ENCODE measurements around the gene CSTF3. TPM values are rescaled to one million over a fixed set of nuclear protein-coding genes. Genes with fewer than 3 reads are reported as not detected.
"Not testable (repeated sequence)": the region's sequence is repeated elsewhere in the genome, so short reads cannot be mapped to it uniquely, and the experiment has no call there.

The CSTF3 gene
- total RNA-seq, 1 experiment from 2014 or later = 68.3 TPM

GRCh38 chr11:33125025-33125424, 36.3 kb downstream of the CSTF3 start (continued):
- TF ChIP-seq PRDM15 (CRISPR knock-in tag; IDR thresholded peaks at IDR 0.05) = no peak

- DNase-seq (ENCODE audit: low spot score) (peak; percentile 25), ATAC-seq (peak; percentile 86)
- peak overlapping the region; percentile 35 for H3K4me3 Mint-ChIP-seq
- peak overlapping the region; percentile 92 for H3K27ac Mint-ChIP-seq
- H3K36me3 Mint-ChIP-seq; POLR2A ChIA-PET; H3K27me3 Mint-ChIP-seq (ENCODE audit: low read depth); H3K9me3 Mint-ChIP-seq: not testable (repeated sequence)
- H3K4me1 Mint-ChIP-seq = peaks cover 59% of the 10 kb centered on the region
- CTCF ChIA-PET = interaction anchor here (1.3 kb wide), 1 partner anchor 57 kb away, joined by 5 read pairs; no protein-coding TSS in a partner anchor
Observed at GRCh38 chr11:33122696-33123095, 38.6 kb downstream of the CSTF3 start.

GRCh38 chr11:33116535-33116934, 44.7 kb downstream of the CSTF3 start:
- Mint-ChIP-seq H3K27me3 (ENCODE audit: low read depth) (no peaks in the 10 kb centered on the region), H3K27ac (peak overlapping the region; percentile 38), H3K4me3 (no peak overlapping the region), H3K36me3 (peaks cover 3% of the 10 kb centered on the region; the same call in 1 of the 2 replicates), H3K4me1 (peaks cover 24% of the 10 kb centered on the region), H3K9me3 (no peaks in the 10 kb centered on the region)
- peak; percentile 55 for ATAC-seq
- POLR2A ChIA-PET = no interaction called here
- no peak for DNase-seq (ENCODE audit: low spot score)
- CTCF ChIA-PET = no interaction called here
- no peak for TF ChIP-seq TEAD4 (CRISPR knock-in tag; IDR thresholded peaks at IDR 0.05)
- TF ChIP-seq ZNF232 (CRISPR knock-in tag; IDR thresholded peaks at IDR 0.05) = no peak
- TF ChIP-seq OVOL2 (CRISPR knock-in tag; IDR thresholded peaks at IDR 0.05; ENCODE audit: borderline replicate concordance) = no peak
- no peak for TF ChIP-seq PRDM15 (CRISPR knock-in tag; IDR thresholded peaks at IDR 0.05)
- no peak for TF ChIP-seq E2F4 (CRISPR knock-in tag; IDR thresholded peaks at IDR 0.05; ENCODE audit: borderline replicate concordance, low read depth)
- TF ChIP-seq ZNF671 (CRISPR knock-in tag; IDR thresholded peaks at IDR 0.05) = no peak
- TF ChIP-seq ZNF281 (CRISPR knock-in tag; IDR thresholded peaks at IDR 0.05) = no peak
- no peak for TF ChIP-seq USF1 (CRISPR knock-in tag; IDR thresholded peaks at IDR 0.05)
- no peak for TF ChIP-seq ATF2 (CRISPR knock-in tag; IDR thresholded peaks at IDR 0.05; ENCODE audit: borderline replicate concordance, low read depth)
- TF ChIP-seq ZNF532 (CRISPR knock-in tag; IDR thresholded peaks at IDR 0.05; ENCODE audit: borderline replicate concordance) = no peak
- no peak for TF ChIP-seq JUN (CRISPR knock-in tag; IDR thresholded peaks at IDR 0.05)
- TF ChIP-seq NR1H2 (CRISPR knock-in tag; IDR thresholded peaks at IDR 0.05) = no peak
- TF ChIP-seq TP53 (CRISPR knock-in tag; IDR thresholded peaks at IDR 0.05) = no peak
- no peak for TF ChIP-seq GRHL2 (CRISPR knock-in tag; IDR thresholded peaks at IDR 0.05; ENCODE audit: insufficient replicate concordance, severe bottlenecking)

All from WTC11 (cell line).